ENCODE data around the gene ADAM12. TPM values are rescaled to one million over a fixed set of nuclear protein-coding genes. Genes with fewer than 3 reads are reported as not detected.
A peak's percentile ranks its signal among the peaks of the same experiment; 100 is the strongest.

Gene ADAM12
- total and polyA plus RNA-seq, 2 experiments from 2014 or later, result 0.13 to 0.87 TPM

GRCh38 chr10:126259760-126260479 lies 128.4 kb downstream of the ADAM12 start:
- DNase-seq (ENCODE audit: low spot score), result no peak
- H3K4me3 ChIP-seq, result no peak overlapping the region
- H3K9me3 Mint-ChIP-seq, result peaks cover under 1% of the 10 kb centered on the region; the same call in 1 of the 3 replicates
- H3K4me3 Mint-ChIP-seq, result no peak overlapping the region
- no peak for ATAC-seq
- no peak overlapping the region for H3K4me2 ChIP-seq
- H3K79me2 ChIP-seq (replicated peaks; ENCODE audit: insufficient read depth), result no peaks in the 10 kb centered on the region
- H3K27me3 ChIP-seq (ENCODE audit: insufficient read depth), result no peaks in the 10 kb centered on the region
- TF ChIP-seq NANOG (IDR thresholded peaks at IDR 0.05; ENCODE audit: borderline replicate concordance), result no peak
- TF ChIP-seq REST (IDR thresholded peaks at IDR 0.05; ENCODE audit: unreplicated experiment), result no peak
- TF ChIP-seq ZNF331 (CRISPR knock-in tag; IDR thresholded peaks at IDR 0.05; ENCODE audit: low read depth), result no peak
- TF ChIP-seq ZNF114 (CRISPR knock-in tag; IDR thresholded peaks at IDR 0.05), result no peak
- TF ChIP-seq ETS1 (IDR thresholded peaks at IDR 0.05), result no peak
- no peak for TF ChIP-seq JUNB (IDR thresholded peaks at IDR 0.05; ENCODE audit: unreplicated experiment)
- TF ChIP-seq CTCF (conservative IDR thresholded peaks at IDR 0.05; ENCODE audit: low read depth in 2 of 2), result no peak
- TF ChIP-seq EZH2phosphoT487 (IDR thresholded peaks at IDR 0.05; ENCODE audit: unreplicated experiment), result no peak
- no peak for TF ChIP-seq EZH2 (IDR thresholded peaks at IDR 0.05; ENCODE audit: low read depth, unreplicated experiment)
- no peak for TF ChIP-seq ZNF462 (CRISPR knock-in tag; IDR thresholded peaks at IDR 0.05)
- no peak for TF ChIP-seq STAT1 (IDR thresholded peaks at IDR 0.05; ENCODE audit: unreplicated experiment)
- TF ChIP-seq CREB1 (CRISPR knock-in tag; IDR thresholded peaks at IDR 0.05; ENCODE audit: low read depth), result no peak
- TF ChIP-seq POLR2AphosphoS5 (IDR thresholded peaks at IDR 0.05; ENCODE audit: low read depth), result no peak
- H3K36me3 Mint-ChIP-seq (ENCODE audit: low read depth), result peaks cover under 1% of the 10 kb centered on the region; the same call in 2 of the 3 replicates
- no peaks in the 10 kb centered on the region for H3F3A ChIP-seq (replicated peaks; ENCODE audit: low read depth)
- peaks cover 22% of the 10 kb centered on the region; the same call in 2 of the 3 replicates for H3K4me1 Mint-ChIP-seq
- H3K36me3 ChIP-seq (ENCODE audit: insufficient read depth), result no peaks in the 10 kb centered on the region
- H3K27ac ChIP-seq (ENCODE audit: low read depth), result no peak overlapping the region
- no peaks in the 10 kb centered on the region for H3K27me3 Mint-ChIP-seq (ENCODE audit: insufficient read depth, low read depth, poor library complexity)
- H4K20me1 ChIP-seq (replicated peaks; ENCODE audit: insufficient read depth), result no peaks in the 10 kb centered on the region
- no peak overlapping the region for H2AFZ ChIP-seq
- peaks cover 13% of the 10 kb centered on the region for H3K4me1 ChIP-seq (ENCODE audit: insufficient read depth)
- no peaks in the 10 kb centered on the region for H3K9me2 ChIP-seq (ENCODE audit: insufficient read depth)
- H3K27ac Mint-ChIP-seq, result peak overlapping the region; percentile 18; the same call in 1 of the 2 replicates
